HEK293T (cell line): ENCODE data around the gene KIF26B.

Experiments used
- CTCF ChIA-PET: fragments of 350-600 bp; formaldehyde crosslinking; extraction: SDS; loops from one replicate; lab custom pipeline; 2021; ENCODE audit warnings: antibody characterized with exemption, inconsistent platforms; lab: Yijun Ruan, JAX
- POLR2A ChIA-PET: fragments of 350-600 bp; formaldehyde crosslinking; extraction: SDS; loops from one replicate; lab custom pipeline; 2020; ENCODE audit warnings: antibody characterized with exemption, inconsistent platforms; lab: Yijun Ruan, JAX
- DNase-seq: peaks from one replicate; pipeline ENCODE4 v3.0.0; 2012; ENCODE audit warnings: mixed read lengths; ENCODE audit errors: extremely low spot score
- ARNT ChIP-seq: fragments of 450-650 bp; IDR thresholded peaks from 2 replicates; pipeline ENCODE4 v1.6.1; 2017; ENCODE audit warnings: mild to moderate bottlenecking
- BHLHE40 ChIP-seq: fragments of 450-650 bp; IDR thresholded peaks from 2 replicates; pipeline ENCODE4 v1.6.1; 2016; ENCODE audit warnings: mild to moderate bottlenecking, moderate library complexity, borderline replicate concordance
- CTBP1 ChIP-seq: fragments of 450-650 bp; IDR thresholded peaks from 2 replicates; pipeline ENCODE4 v1.6.1; 2016; ENCODE audit warnings: borderline replicate concordance
- ELF4 ChIP-seq: fragments of 450-650 bp; IDR thresholded peaks from 2 replicates; pipeline ENCODE4 v1.6.1; 2017; ENCODE audit warnings: antibody characterized with exemption
- FOXA1 ChIP-seq: fragments of 450-650 bp; IDR thresholded peaks from 2 replicates; pipeline ENCODE4 v1.6.1; 2016; ENCODE audit warnings: mild to moderate bottlenecking
- FOXK2 ChIP-seq: fragments of 450-650 bp; IDR thresholded peaks from 2 replicates; pipeline ENCODE4 v1.6.1; 2016; ENCODE audit warnings: mild to moderate bottlenecking
- FOXM1 ChIP-seq: fragments of 450-650 bp; IDR thresholded peaks from 2 replicates; pipeline ENCODE4 v1.6.1; 2017; ENCODE audit warnings: mild to moderate bottlenecking, borderline replicate concordance
- HDGF ChIP-seq: fragments of 450-650 bp; IDR thresholded peaks from 2 replicates; pipeline ENCODE4 v1.6.1; 2017; ENCODE audit warnings: antibody characterized with exemption, borderline replicate concordance
- L3MBTL2 ChIP-seq: fragments of 450-650 bp; conservative IDR thresholded peaks from 2 replicates; pipeline ENCODE4 v1.6.1; 2016; ENCODE audit warnings: mild to moderate bottlenecking
- LEF1 ChIP-seq: fragments of 450-650 bp; IDR thresholded peaks from 2 replicates; pipeline ENCODE4 v1.6.1; 2017; ENCODE audit warnings: mild to moderate bottlenecking, borderline replicate concordance
- NFRKB ChIP-seq: fragments of 450-650 bp; IDR thresholded peaks from 2 replicates; pipeline ENCODE4 v1.6.1; 2016; ENCODE audit warnings: mild to moderate bottlenecking, moderate library complexity
- PKNOX1 ChIP-seq: fragments of 450-650 bp; IDR thresholded peaks from 2 replicates; pipeline ENCODE4 v1.6.1; 2016
- SP1 ChIP-seq: fragments of 450-650 bp; IDR thresholded peaks from 2 replicates; pipeline ENCODE4 v1.6.1; 2017
- SUZ12 ChIP-seq: fragments of 450-650 bp; IDR thresholded peaks from 2 replicates; pipeline ENCODE4 v1.6.1; 2016; ENCODE audit warnings: mild to moderate bottlenecking
- TARDBP ChIP-seq: fragments of 450-650 bp; IDR thresholded peaks from 2 replicates; pipeline ENCODE4 v1.6.1; 2016
- ZNF384 ChIP-seq: fragments of 450-650 bp; IDR thresholded peaks from 2 replicates; pipeline ENCODE4 v1.6.1; 2016

KIF26B gene

GRCh38 chr1:245363461-245364200 is 208.8 kb downstream of the KIF26B start:
- TF ChIP-seq ELF4 (no peak), SP1 (no peak), LEF1 (no peak), L3MBTL2 (no peak), HDGF (no peak), FOXM1 (no peak)
- CTCF ChIA-PET: no interaction called here
- no peak for DNase-seq
- POLR2A ChIA-PET: no interaction called here

GRCh38 chr1:245365095-245366020 is 210.6 kb downstream of the KIF26B start:
- no peak for DNase-seq
- TF ChIP-seq FOXA1 (no peak), BHLHE40 (no peak), LEF1 (no peak), TARDBP (no peak), ARNT (no peak), HDGF (no peak), ELF4 (no peak), SUZ12 (no peak), L3MBTL2 (no peak), NFRKB (no peak), FOXM1 (no peak), FOXK2 (no peak), CTBP1 (no peak), SP1 (no peak), PKNOX1 (no peak), ZNF384 (no peak)
- CTCF ChIA-PET: interaction anchor here (0.7 kb wide), 1 partner anchor 19 kb away, joined by 3 read pairs; no protein-coding TSS in a partner anchor
- POLR2A ChIA-PET: no interaction called here

GRCh38 chr1:245366886-245367285 is 212.1 kb downstream of the KIF26B start:
- CTCF ChIA-PET: no interaction called here
- POLR2A ChIA-PET: no interaction called here
- DNase-seq: no peak
- no peak for TF ChIP-seq CTBP1
- no peak for TF ChIP-seq L3MBTL2
- TF ChIP-seq BHLHE40: no peak
- TF ChIP-seq LEF1: no peak
- TF ChIP-seq HDGF: no peak
- no peak for TF ChIP-seq FOXK2

- ChIA-PET CTCF (no interaction called here), POLR2A (no interaction called here)
- TF ChIP-seq CTBP1 (no peak), SP1 (no peak), L3MBTL2 (no peak)
Measured at GRCh38 chr1:245370175-245370825, 215.5 kb downstream of the KIF26B start.

GRCh38 chr1:245370905-245371581 is 216.3 kb downstream of the KIF26B start:
- ChIA-PET CTCF (no interaction called here), POLR2A (no interaction called here)

More at GRCh38 chr1:245370175-245370825, 215.5 kb downstream of the KIF26B start:
- no peak for DNase-seq

More at GRCh38 chr1:245370905-245371581, 216.3 kb downstream of the KIF26B start:
- no peak for DNase-seq
- no peak for TF ChIP-seq PKNOX1
- no peak for TF ChIP-seq LEF1
- TF ChIP-seq ARNT: no peak
- TF ChIP-seq NFRKB: no peak
- TF ChIP-seq HDGF: no peak
- TF ChIP-seq TARDBP: no peak
- no peak for TF ChIP-seq SP1
- no peak for TF ChIP-seq L3MBTL2
- TF ChIP-seq SUZ12: no peak
- TF ChIP-seq CTBP1: no peak
- no peak for TF ChIP-seq BHLHE40
- no peak for TF ChIP-seq FOXM1
- TF ChIP-seq FOXA1: no peak
- no peak for TF ChIP-seq FOXK2
- TF ChIP-seq ELF4: no peak
- no peak for TF ChIP-seq ZNF384
